Glomerular endothelial cell (primary cell): ENCODE results near the gene SLC9A8. TPM values are rescaled to one million over a fixed set of nuclear protein-coding genes. Genes with fewer than 3 reads are reported as not detected.
"Not testable (repeated sequence)": the region's sequence is repeated elsewhere in the genome, so short reads cannot be mapped to it uniquely, and the experiment has no call there.

Experiments used
- DNase-seq: peaks from one replicate; pipeline ENCODE4 v3.0.0-alpha.2; 2011; ENCODE audit warnings: low read depth, low spot score; ENCODE audit errors: extremely low read depth
- total RNA-seq: library from RNA; depleted of rRNA; stranded (reverse); fragments of >200 nt; gene quantifications from 2 replicates; pipeline ENCODE4 v1.2.3, GENCODE V29; 2015

SLC9A8 gene
- total RNA-seq, 1 donor from 2014 or later: 10.3 TPM

- no peak for DNase-seq
Observed at GRCh38 chr20:49786196-49786595, 26.4 kb upstream of the SLC9A8 start.

GRCh38 chr20:49786668-49787370 is 25.8 kb upstream of the SLC9A8 start:
- DNase-seq: no peak

GRCh38 chr20:49787371-49788357 is 25.0 kb upstream of the SLC9A8 start:
- DNase-seq: no peak

- DNase-seq: peak; percentile 76
Observed at GRCh38 chr20:49790077-49790798, 22.4 kb upstream of the SLC9A8 start.

GRCh38 chr20:49791165-49791564 is 21.5 kb upstream of the SLC9A8 start:
- no peak for DNase-seq

GRCh38 chr20:49792006-49792405 is 20.6 kb upstream of the SLC9A8 start:
- no peak for DNase-seq

GRCh38 chr20:49792611-49793010 is 20.0 kb upstream of the SLC9A8 start:
- no peak for DNase-seq

GRCh38 chr20:49794336-49795134 is 18.1 kb upstream of the SLC9A8 start:
- no peak for DNase-seq

GRCh38 chr20:49795135-49795424 is 17.5 kb upstream of the SLC9A8 start:
- DNase-seq: no peak

GRCh38 chr20:49796600-49797343 is 15.9 kb upstream of the SLC9A8 start:
- no peak for DNase-seq

- no peak for DNase-seq
Observed at GRCh38 chr20:49797344-49797615, 15.3 kb upstream of the SLC9A8 start.

- no peak for DNase-seq
Observed at GRCh38 chr20:49798718-49799117, 13.9 kb upstream of the SLC9A8 start.

- DNase-seq: no peak
Observed at GRCh38 chr20:49799698-49800097, 12.9 kb upstream of the SLC9A8 start.

GRCh38 chr20:49803418-49803817 is 9.2 kb upstream of the SLC9A8 start:
- DNase-seq: no peak

GRCh38 chr20:49804364-49804763 is 8.3 kb upstream of the SLC9A8 start:
- DNase-seq: no peak

GRCh38 chr20:49805224-49805876 is 7.3 kb upstream of the SLC9A8 start:
- DNase-seq: not testable (repeated sequence)

- DNase-seq: no peak
Observed at GRCh38 chr20:49808753-49809152, 3.9 kb upstream of the SLC9A8 start.

GRCh38 chr20:49809803-49810359 is 2.7 kb upstream of the SLC9A8 start:
- no peak for DNase-seq

- no peak for DNase-seq
Observed at GRCh38 chr20:49810491-49811190, 2.0 kb upstream of the SLC9A8 start.
